Esophagus muscularis mucosa (tissue), 3 donors: Measurements from ENCODE around the gene NDUFV1.

Experiments
- CTCF ChIP-seq, 3 experiments: fragments of 200-600 bp in 2 of 3; fragments of 450-650 bp in 1 of 3; sonication (generic) in 2 of 3; IDR thresholded peaks; one replicate each; pipeline ENCODE4 v1.5.1; 2017 to 2019; ENCODE audit warnings: antibody characterized with exemption in 3 of 3, mild to moderate bottlenecking in 2 of 3, moderate library complexity in 1 of 3
- POLR2A ChIP-seq: fragments of 450-650 bp; IDR thresholded peaks from one replicate; pipeline ENCODE4 v1.6.1; 2017; ENCODE audit warnings: antibody characterized with exemption, moderate library complexity, mild to moderate bottlenecking, low read depth

GRCh38 chr11:67577951-67578350 is 28.8 kb upstream of the NDUFV1 start:
- TF ChIP-seq CTCF (IDR thresholded peaks at IDR 0.05) (no peak), POLR2A (no peak)
